ENCODE data around the gene MYL7. TPM values are rescaled to one million over a fixed set of nuclear protein-coding genes. Genes with fewer than 3 reads are reported as not detected.

MYL7 gene
- polyA plus RNA-seq, 3 donors = not detected

GRCh38 chr7:44157116-44158080 lies 16.3 kb upstream of the MYL7 start:
- H3K79me2 ChIP-seq (ENCODE audit: insufficient read depth, low read length) = no peaks in the 10 kb centered on the region
- WGBS (ENCODE audit: insufficient coverage) = 92% methylated on average over 12 of the region's 15 CpGs
- H3K4me1 ChIP-seq (ENCODE audit: control insufficient read depth in 1 of 2, insufficient read depth in 2 of 2, low read length in 2 of 2) = no peaks in the 10 kb centered on the region
- no peaks in the 10 kb centered on the region for H3K27me3 ChIP-seq (ENCODE audit: control insufficient read depth in 2 of 2, insufficient read depth in 2 of 2, low read length in 2 of 2)
- no peaks in the 10 kb centered on the region for H3K36me3 ChIP-seq (replicated peaks in 1 of 2; ENCODE audit: control insufficient read depth in 1 of 2, insufficient read depth in 2 of 2, low read length in 2 of 2)
- H3K9me3 ChIP-seq (replicated peaks in 1 of 2; ENCODE audit: control insufficient read depth in 1 of 2, insufficient read depth in 1 of 2, low read length in 2 of 2) = no peaks in the 10 kb centered on the region
- no peaks in the 10 kb centered on the region for H3K36me3 Mint-ChIP-seq
- H4K20me1 ChIP-seq (ENCODE audit: insufficient read depth, low read length) = no peaks in the 10 kb centered on the region
- no peak overlapping the region for H3K9ac ChIP-seq (ENCODE audit: insufficient read depth, low read length, poor library complexity, severe bottlenecking)
- no peak overlapping the region for H3K4me3 Mint-ChIP-seq
- H3K4me2 ChIP-seq (replicated peaks; ENCODE audit: extremely low read depth, low read length, poor library complexity, severe bottlenecking) = no peak overlapping the region
- TF ChIP-seq CTCF (IDR thresholded peaks at IDR 0.05) = no peak
- no peak for DNase-seq
- intact Hi-C loops (cut with micrococcal nuclease) = no loop called here
- peaks cover 3 to 5% (median 5%) of the 10 kb centered on the region in 3 donors for H3K27me3 Mint-ChIP-seq (ENCODE audit: low read depth in 3 of 3)
- H3K27ac Mint-ChIP-seq = no peak overlapping the region
- H3K4me3 ChIP-seq (replicated peaks in 1 of 3; ENCODE audit: low read depth in 2 of 3, low read length in 3 of 3) = no peak overlapping the region
- H2AFZ ChIP-seq (ENCODE audit: insufficient read depth, low read depth, low read length, poor library complexity, severe bottlenecking) = no peak overlapping the region
- H3K4me1 Mint-ChIP-seq = no peaks in the 10 kb centered on the region
- H3K27ac ChIP-seq (ENCODE audit: low read depth in 1 of 2, low read length in 2 of 2) = no peak overlapping the region
- H3K9me3 Mint-ChIP-seq = peaks cover 0 to 3% (median 0%) of the 10 kb centered on the region in 7 donors

GRCh38 chr7:44156453-44157010 lies 15.4 kb upstream of the MYL7 start:
- intact Hi-C loops (cut with micrococcal nuclease) = no loop called here
- Histone ChIP-seq H3K4me1 (ENCODE audit: control insufficient read depth in 1 of 2, insufficient read depth in 2 of 2, low read length in 2 of 2) (no peaks in the 10 kb centered on the region), H3K27ac (ENCODE audit: low read depth in 1 of 2, low read length in 2 of 2) (no peak overlapping the region), H2AFZ (ENCODE audit: insufficient read depth, low read depth, low read length, poor library complexity, severe bottlenecking) (no peak overlapping the region), H4K20me1 (ENCODE audit: insufficient read depth, low read length) (no peaks in the 10 kb centered on the region), H3K79me2 (ENCODE audit: insufficient read depth, low read length) (no peaks in the 10 kb centered on the region), H3K27me3 (ENCODE audit: control insufficient read depth in 2 of 2, insufficient read depth in 2 of 2, low read length in 2 of 2) (no peaks in the 10 kb centered on the region), H3K4me3 (replicated peaks in 1 of 3; ENCODE audit: low read depth in 2 of 3, low read length in 3 of 3) (no peak overlapping the region), H3K4me2 (replicated peaks; ENCODE audit: extremely low read depth, low read length, poor library complexity, severe bottlenecking) (no peak overlapping the region), H3K9ac (ENCODE audit: insufficient read depth, low read length, poor library complexity, severe bottlenecking) (no peak overlapping the region), H3K36me3 (replicated peaks in 1 of 2; ENCODE audit: control insufficient read depth in 1 of 2, insufficient read depth in 2 of 2, low read length in 2 of 2) (no peaks in the 10 kb centered on the region), H3K9me3 (replicated peaks in 1 of 2; ENCODE audit: control insufficient read depth in 1 of 2, insufficient read depth in 1 of 2, low read length in 2 of 2) (no peaks in the 10 kb centered on the region)
- Mint-ChIP-seq H3K9me3 (no peaks in the 10 kb centered on the region), H3K4me3 (no peak overlapping the region), H3K36me3 (no peaks in the 10 kb centered on the region), H3K27me3 (ENCODE audit: low read depth in 3 of 3) (peaks cover 2 to 3% (median 3%) of the 10 kb centered on the region in 3 donors), H3K4me1 (no peaks in the 10 kb centered on the region), H3K27ac (peak overlapping the region in 1 of 7 donors; percentile 50)
- no peak for TF ChIP-seq CTCF (IDR thresholded peaks at IDR 0.05)
- no CpG with 5 or more reads among the region's 4 CpGs for WGBS (ENCODE audit: insufficient coverage)
- DNase-seq = no peak
